ENCODE measurements around the gene PSMA7. TPM values are rescaled to one million over a fixed set of nuclear protein-coding genes. Genes with fewer than 3 reads are reported as not detected.

PSMA7 gene
- total and polyA plus RNA-seq, 4 donors = 109 to 342 (median 196) TPM

GRCh38 chr20:62150310-62150575, 7.0 kb upstream of the PSMA7 start:
- no peak for DNase-seq (ENCODE audit: low spot score)
- no peak overlapping the region for H3K4me3 ChIP-seq (ENCODE audit: low read depth in 1 of 3, low read length in 3 of 3)
- no peak overlapping the region for H3K9ac ChIP-seq (ENCODE audit: low read depth in 1 of 2, low read length in 2 of 2)
- peaks cover 0 to 5% (median 1%) of the 10 kb centered on the region in 4 donors for H3K36me3 ChIP-seq (ENCODE audit: control insufficient read depth in 4 of 4, insufficient read depth in 3 of 4, low read depth in 1 of 4, low read length in 3 of 4)
- H3K4me1 ChIP-seq (ENCODE audit: control insufficient read depth in 4 of 4, insufficient read depth in 4 of 4, low read length in 3 of 4) = peaks cover 17 to 71% (median 62%) of the 10 kb centered on the region in 4 donors
- no peak for TF ChIP-seq ZBTB33 (IDR thresholded peaks at IDR 0.05)
- TF ChIP-seq CTCF (IDR thresholded peaks at IDR 0.05; ENCODE audit: low read depth, low read length, missing input control) = no peak
- TF ChIP-seq SP1 (IDR thresholded peaks at IDR 0.05) = no peak
- TF ChIP-seq ATF3 (IDR thresholded peaks at IDR 0.05) = no peak
- no peak for TF ChIP-seq YY1 (IDR thresholded peaks at IDR 0.05)
- TF ChIP-seq EGR1 (IDR thresholded peaks at IDR 0.05; ENCODE audit: low read depth in 2 of 2) = no peak
- TF ChIP-seq HNF4G (IDR thresholded peaks at IDR 0.05) = no peak
- TF ChIP-seq RXRA (IDR thresholded peaks at IDR 0.05) = no peak
- no peak for TF ChIP-seq GABPA (IDR thresholded peaks at IDR 0.05 in 1 of 2, conservative IDR thresholded peaks at IDR 0.05 in 1 of 2)
- no peak for TF ChIP-seq JUND (IDR thresholded peaks at IDR 0.05)
- no peak overlapping the region for H3K27ac ChIP-seq (ENCODE audit: low read depth in 1 of 2, low read length in 2 of 2)
- H3K27me3 ChIP-seq (ENCODE audit: control insufficient read depth in 4 of 4, insufficient read depth in 4 of 4, low read length in 3 of 4) = no peaks in the 10 kb centered on the region
- WGBS = 93% methylated on average over 11 of the region's 11 CpGs
- no peaks in the 10 kb centered on the region for H3K9me3 ChIP-seq (ENCODE audit: control insufficient read depth in 4 of 4, low read length in 3 of 4)

GRCh38 chr20:62149532-62150309, 6.5 kb upstream of the PSMA7 start:
- DNase-seq (ENCODE audit: low spot score) = no peak
- TF ChIP-seq NR2F2 (IDR thresholded peaks at IDR 0.05) (no peak), TAF1 (conservative IDR thresholded peaks at IDR 0.05) (no peak), GABPA (IDR thresholded peaks at IDR 0.05 in 1 of 2, conservative IDR thresholded peaks at IDR 0.05 in 1 of 2) (no peak), ZBTB33 (IDR thresholded peaks at IDR 0.05) (no peak), HNF4G (IDR thresholded peaks at IDR 0.05) (no peak), FOXA1 (IDR thresholded peaks at IDR 0.05) (no peak), HNF4A (conservative IDR thresholded peaks at IDR 0.05) (no peak), CTCF (IDR thresholded peaks at IDR 0.05; ENCODE audit: low read depth, low read length, missing input control) (no peak)
- peaks cover 20 to 71% (median 62%) of the 10 kb centered on the region in 4 donors for H3K4me1 ChIP-seq (ENCODE audit: control insufficient read depth in 4 of 4, insufficient read depth in 4 of 4, low read length in 3 of 4)
- H3K4me3 ChIP-seq (ENCODE audit: low read depth in 1 of 3, low read length in 3 of 3) = no peak overlapping the region
- WGBS = 68% methylated on average over 24 of the region's 24 CpGs
- no peaks in the 10 kb centered on the region for H3K27me3 ChIP-seq (ENCODE audit: control insufficient read depth in 4 of 4, insufficient read depth in 4 of 4, low read length in 3 of 4)
- H3K9ac ChIP-seq (ENCODE audit: low read depth in 1 of 2, low read length in 2 of 2) = no peak overlapping the region
- H3K36me3 ChIP-seq (ENCODE audit: control insufficient read depth in 4 of 4, insufficient read depth in 3 of 4, low read depth in 1 of 4, low read length in 3 of 4) = peaks cover 0 to 5% (median 1%) of the 10 kb centered on the region in 4 donors
- no peaks in the 10 kb centered on the region for H3K9me3 ChIP-seq (ENCODE audit: control insufficient read depth in 4 of 4, low read length in 3 of 4)
- no peak overlapping the region for H3K27ac ChIP-seq (ENCODE audit: low read depth in 1 of 2, low read length in 2 of 2)

Measured in liver (tissue), 9 donors.